HG03521 (cell line): ENCODE results near the gene SALL2.

Source experiments
- ATAC-seq: cut with Tn5 transposase; IDR thresholded peaks from one replicate; pipeline ENCODE4 v1.9.1; 2021; ENCODE audit warnings: mild to moderate bottlenecking, moderate library complexity; ENCODE audit not compliant: unreplicated experiment

SALL2 gene

GRCh38 chr14:21494902-21495762 is 31.0 kb downstream of the SALL2 start:
- no peak for ATAC-seq

GRCh38 chr14:21486640-21487087 is 39.5 kb downstream of the SALL2 start:
- no peak for ATAC-seq

- peak; percentile 99 for ATAC-seq
Measured at GRCh38 chr14:21476925-21477681, 49.0 kb downstream of the SALL2 start, which contains the start of the genes RAB2B and TOX4. Gene RAB2B, minus strand, starts transcription at chr14:21476959. Its CDS starts 87 bp downstream, at chr14:21476872. Gene TOX4, plus strand, starts transcription at chr14:21477195. Its CDS starts 84 bp downstream, at chr14:21477279.

- ATAC-seq = peak; percentile 30
Measured at GRCh38 chr14:21476523-21476924, 49.6 kb downstream of the SALL2 start.

GRCh38 chr14:21475767-21476522 is 50.2 kb downstream of the SALL2 start:
- ATAC-seq = no peak
